ENCODE data around the gene HHAT. TPM values are rescaled to one million over a fixed set of nuclear protein-coding genes. Genes with fewer than 3 reads are reported as not detected.
A peak's percentile ranks its signal among the peaks of the same experiment; 100 is the strongest.

The HHAT gene
- total and polyA plus RNA-seq, 9 of the 15 experiments (the other 6 are each of a cell fraction or from before 2014, with no cell fraction given) = 0.07 to 0.16 (median 0.13) TPM; not detected in 1

DNA sequence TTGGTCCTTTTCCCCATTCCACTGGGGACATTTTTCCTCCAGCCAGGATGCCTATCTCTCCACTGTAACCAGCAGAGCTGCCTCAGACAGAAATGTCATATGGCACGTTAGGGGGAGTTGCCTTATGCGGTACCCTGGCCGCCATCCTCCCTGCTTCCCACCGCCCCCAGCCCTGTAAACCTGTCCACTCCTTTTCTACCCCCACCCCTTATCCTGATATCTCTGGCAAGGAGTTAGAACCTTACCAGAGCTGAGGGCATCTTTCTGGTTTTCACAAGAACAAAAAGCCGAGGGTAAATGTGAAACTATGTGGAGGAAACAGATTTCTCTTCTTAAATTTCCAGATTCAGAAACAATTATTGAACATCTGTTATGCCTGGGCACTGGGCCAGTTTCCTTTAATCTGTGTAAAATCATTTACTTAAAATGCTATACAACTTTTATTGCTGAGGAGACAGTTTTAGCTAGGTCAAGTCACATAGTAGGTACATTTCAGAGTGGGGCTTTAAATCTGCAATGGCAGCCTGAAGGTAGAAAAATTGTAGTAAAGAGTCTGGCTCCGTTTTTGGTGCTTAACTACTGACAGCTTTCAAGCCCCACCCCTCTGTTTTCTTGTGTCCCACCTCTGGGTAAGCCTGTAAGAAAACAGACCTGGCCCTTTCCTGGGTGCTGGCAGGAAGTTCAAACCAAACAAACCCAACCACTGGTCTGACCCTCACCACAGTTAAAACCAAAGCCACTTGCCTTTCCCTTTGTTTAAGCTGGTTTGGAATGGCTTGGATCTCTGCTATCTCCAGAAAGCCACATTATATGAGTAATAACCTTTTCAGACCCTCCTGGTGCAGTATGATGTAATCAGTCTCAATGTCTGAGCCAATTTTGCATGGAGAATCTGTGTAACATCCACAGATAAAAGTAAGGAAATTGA is 319.0 kb downstream of the HHAT start (continued):
- no peak for TF ChIP-seq GTF3C2 (IDR thresholded peaks at IDR 0.05; ENCODE audit: borderline replicate concordance, extremely low read depth, insufficient read length)
- TF ChIP-seq MAFK (IDR thresholded peaks at IDR 0.05; ENCODE audit: low read length) = peak; percentile 56
- TF ChIP-seq YY1 (IDR thresholded peaks at IDR 0.05; ENCODE audit: borderline replicate concordance in 1 of 3, control insufficient read depth in 1 of 3, extremely low read depth in 1 of 3, insufficient read depth in 3 of 3, insufficient read length in 1 of 3, insufficient replicate concordance in 2 of 3, low read depth in 1 of 3, low read length in 2 of 3) = no peak
- TF ChIP-seq HDGF (IDR thresholded peaks at IDR 0.05) = no peak
- no peak for TF ChIP-seq NR3C1 (CRISPR knock-in tag; IDR thresholded peaks at IDR 0.05)
- no peak for TF ChIP-seq EHMT2 (IDR thresholded peaks at IDR 0.05)
- no peak for TF ChIP-seq CSDE1 (IDR thresholded peaks at IDR 0.05)
- TF ChIP-seq MAFF (IDR thresholded peaks at IDR 0.05; ENCODE audit: low read length) = peak; percentile 58
- no peak for TF ChIP-seq ZNF584 (CRISPR knock-in tag; IDR thresholded peaks at IDR 0.05; ENCODE audit: low read depth)
- no peak for TF ChIP-seq TOE1 (IDR thresholded peaks at IDR 0.05; ENCODE audit: borderline replicate concordance)
- no peak for TF ChIP-seq TOE1 (CRISPR knock-in tag; IDR thresholded peaks at IDR 0.05; ENCODE audit: borderline replicate concordance, low read depth)
- no peak for TF ChIP-seq TRIM24 (IDR thresholded peaks at IDR 0.05)
- no peak for TF ChIP-seq ZNF133 (CRISPR knock-in tag; IDR thresholded peaks at IDR 0.05)
- TF ChIP-seq RFX7 (CRISPR knock-in tag; IDR thresholded peaks at IDR 0.05) = no peak
- TF ChIP-seq GTF2A2 (tag; IDR thresholded peaks at IDR 0.05) = no peak
- TF ChIP-seq ATF7 (IDR thresholded peaks at IDR 0.05) = peak; percentile 26; the same call in 1 of the 2 replicates
- TF ChIP-seq RHOXF2B (CRISPR knock-in tag; conservative IDR thresholded peaks at IDR 0.05) = no peak
- TF ChIP-seq GATAD2B (IDR thresholded peaks at IDR 0.05; ENCODE audit: borderline replicate concordance) = no peak
- TF ChIP-seq GTF2F1 (IDR thresholded peaks at IDR 0.05; ENCODE audit: low read depth, low read length) = no peak
- TF ChIP-seq SMARCA5 (IDR thresholded peaks at IDR 0.05) = no peak
- TF ChIP-seq SFPQ (IDR thresholded peaks at IDR 0.05; ENCODE audit: low read depth, low read length) = no peak
- TF ChIP-seq DDX20 (tag; IDR thresholded peaks at IDR 0.05; ENCODE audit: low read depth) = no peak
- TF ChIP-seq HMG20A (CRISPR knock-in tag; conservative IDR thresholded peaks at IDR 0.05) = no peak
- TF ChIP-seq ZSCAN29 (IDR thresholded peaks at IDR 0.05) = no peak
